Measurements from ENCODE around the gene RNASE13. TPM values are rescaled to one million over a fixed set of nuclear protein-coding genes. Genes with fewer than 3 reads are reported as not detected.
A peak's percentile ranks its signal among the peaks of the same experiment; 100 is the strongest.

Gene RNASE13
- total RNA-seq, 1 donor from 2014 or later = not detected

GRCh38 chr14:21038441-21039422 lies 4.1 kb upstream of the RNASE13 start:
- Histone ChIP-seq H3K27ac (peak overlapping the region; percentile 67 to 80), H3K4me3 (peak overlapping the region in 1 of 2 donors; percentile 12), H3K27me3 (no peaks in the 10 kb centered on the region), H3K36me3 (no peaks in the 10 kb centered on the region), H3K9me3 (no peaks in the 10 kb centered on the region), H3K4me1 (peaks cover 5 to 16% of the 10 kb centered on the region in 2 donors)
- peak in 1 of 2 donors; percentile 85 for DNase-seq (ENCODE audit: low spot score in 2 of 2)
- intact Hi-C loops (cut with DNase I) = loop anchor here (1.0 kb wide), 1 partner anchor 12 kb away; no protein-coding TSS in a partner anchor
- no peak for TF ChIP-seq CTCF (IDR thresholded peaks at IDR 0.05)

DNA sequence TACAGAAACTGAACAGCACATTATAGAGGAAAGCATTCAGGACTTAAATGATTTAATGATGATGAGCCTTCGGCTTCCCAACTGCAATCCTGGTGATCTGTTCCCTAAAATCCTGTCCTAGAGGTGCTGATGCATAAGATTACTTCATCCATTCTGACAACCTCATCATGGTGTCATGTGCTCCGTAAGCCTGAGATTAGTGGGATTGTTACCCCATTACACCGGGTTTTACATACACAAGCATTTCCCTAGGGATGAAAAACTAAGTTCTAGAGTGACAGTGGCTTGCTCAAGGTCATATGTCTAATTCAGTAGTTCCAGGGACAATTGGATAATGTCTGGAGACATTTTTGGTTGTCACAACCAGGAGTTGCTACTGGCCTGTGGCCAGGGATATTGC lies 2.5 kb upstream of the RNASE13 start:
- H3K4me1 ChIP-seq = peaks cover 5 to 16% of the 10 kb centered on the region in 2 donors
- H3K36me3 ChIP-seq = no peaks in the 10 kb centered on the region
- no peak overlapping the region for H3K27ac ChIP-seq
- no peak overlapping the region for H3K4me3 ChIP-seq
- H3K27me3 ChIP-seq = no peaks in the 10 kb centered on the region
- DNase-seq (ENCODE audit: low spot score in 2 of 2) = no peak
- no peaks in the 10 kb centered on the region for H3K9me3 ChIP-seq
- TF ChIP-seq CTCF (IDR thresholded peaks at IDR 0.05) = no peak
- intact Hi-C loops (cut with DNase I) = no loop called here

- DNase-seq (ENCODE audit: low spot score in 2 of 2) = no peak
- no peak overlapping the region for H3K27ac ChIP-seq
- intact Hi-C loops (cut with DNase I) = no loop called here
- no peaks in the 10 kb centered on the region for H3K9me3 ChIP-seq
- peaks cover 5 to 16% of the 10 kb centered on the region in 2 donors for H3K4me1 ChIP-seq
- H3K36me3 ChIP-seq = no peaks in the 10 kb centered on the region
- H3K27me3 ChIP-seq = no peaks in the 10 kb centered on the region
- H3K4me3 ChIP-seq = no peak overlapping the region
- no peak for TF ChIP-seq CTCF (IDR thresholded peaks at IDR 0.05)
Measured at GRCh38 chr14:21036751-21037150, 2.1 kb upstream of the RNASE13 start.

DNA sequence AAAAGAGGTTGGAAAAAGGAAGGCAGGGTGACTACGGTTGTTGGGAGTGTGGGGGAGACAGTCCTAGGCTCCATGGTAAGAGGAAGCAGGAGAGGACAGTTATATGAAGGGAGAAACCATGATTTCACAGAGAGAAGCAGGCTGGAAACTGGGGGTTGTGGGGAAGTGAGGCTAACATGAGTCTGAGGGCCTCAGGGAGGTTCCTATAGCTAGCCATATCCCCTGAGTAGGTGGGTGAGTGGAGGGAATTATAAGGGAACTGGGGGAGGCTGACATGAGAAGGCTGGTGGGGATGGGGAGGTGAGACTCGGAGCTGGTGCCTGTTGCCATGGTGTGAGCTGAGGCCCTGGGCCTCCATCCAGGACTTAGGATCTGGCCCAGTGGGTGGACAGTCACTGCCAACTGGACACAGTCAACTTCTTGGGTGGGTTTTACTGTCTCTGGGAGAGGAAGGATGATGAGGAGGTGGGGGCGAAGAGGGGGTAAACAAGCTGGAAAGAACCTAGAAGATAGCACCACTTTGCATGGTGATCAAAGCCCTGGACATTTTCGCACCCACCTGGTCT lies 1.4 kb downstream of the RNASE13 start:
- Histone ChIP-seq H3K27me3 (no peaks in the 10 kb centered on the region), H3K4me1 (no peaks in the 10 kb centered on the region), H3K4me3 (no peak overlapping the region), H3K9me3 (no peaks in the 10 kb centered on the region), H3K36me3 (no peaks in the 10 kb centered on the region), H3K27ac (no peak overlapping the region)
- intact Hi-C loops (cut with DNase I) = no loop called here
- no peak for TF ChIP-seq CTCF (IDR thresholded peaks at IDR 0.05)
- DNase-seq (ENCODE audit: low spot score in 2 of 2) = no peak

DNA sequence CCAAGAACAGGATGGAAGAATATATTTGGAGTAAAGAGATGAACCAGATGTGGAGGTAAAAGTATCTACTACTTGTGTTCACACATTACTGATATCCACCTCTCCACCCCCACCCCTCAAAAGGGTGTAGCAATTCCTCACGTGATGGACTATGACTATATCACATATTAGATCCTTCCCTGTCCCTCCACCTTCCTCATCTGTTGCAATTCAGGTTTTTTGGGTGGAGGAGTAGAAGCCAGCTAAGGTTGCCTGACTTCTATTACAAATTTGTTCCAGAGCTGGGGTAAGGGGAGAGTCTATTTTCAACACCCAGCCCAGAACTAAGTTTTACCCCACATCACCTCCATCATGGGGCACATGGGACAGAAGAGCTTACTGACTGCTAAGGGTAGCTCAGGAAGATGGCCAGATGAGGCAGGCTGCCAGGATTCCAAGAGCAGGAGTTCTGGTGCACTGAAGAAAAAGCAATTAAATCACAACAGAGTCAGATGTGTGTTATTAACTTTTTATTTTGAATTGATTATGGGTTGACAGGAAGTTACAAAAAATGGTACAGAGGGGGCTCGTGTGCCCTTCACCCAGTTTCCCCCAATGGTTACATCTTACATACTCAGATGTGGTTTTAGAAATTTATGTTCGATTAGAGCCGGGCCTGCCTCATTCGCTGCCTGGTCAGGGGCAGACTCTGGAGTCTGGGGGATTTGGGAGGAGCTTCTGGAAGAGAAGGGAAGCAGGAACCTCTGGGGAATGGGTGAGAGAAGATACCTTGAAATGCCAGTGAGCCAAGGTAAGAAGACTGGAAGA lies 2.1 kb downstream of the RNASE13 start:
- Histone ChIP-seq H3K4me1 (no peaks in the 10 kb centered on the region), H3K27me3 (no peaks in the 10 kb centered on the region), H3K9me3 (no peaks in the 10 kb centered on the region), H3K27ac (no peak overlapping the region), H3K4me3 (no peak overlapping the region), H3K36me3 (no peaks in the 10 kb centered on the region)
- no peak for TF ChIP-seq CTCF (IDR thresholded peaks at IDR 0.05)
- no peak for DNase-seq (ENCODE audit: low spot score in 2 of 2)
- intact Hi-C loops (cut with DNase I) = no loop called here
